Mucosa of descending colon (tissue), 3 donors: ENCODE measurements around the gene MRTFB. TPM values are rescaled to one million over a fixed set of nuclear protein-coding genes. Genes with fewer than 3 reads are reported as not detected.

ENCODE experiments used
- ATAC-seq: fragments of 200-7000 bp; cut with Tn5 transposase; one replicate; pipeline ENCODE4 v1.9.1; 2020; ENCODE audit warnings: mild to moderate bottlenecking, moderate library complexity
- DNase-seq, 3 donors: peaks; one replicate each; pipeline ENCODE4 v3.0.0-alpha.2; 2020
- H3K36me3 ChIP-seq: fragments of 200-600 bp; one replicate; pipeline ENCODE4 v1.8.0; 2021; ENCODE audit warnings: low read depth, mild to moderate bottlenecking
- H3K4me1 ChIP-seq: fragments of 200-600 bp; one replicate; pipeline ENCODE4 v1.8.0; 2021; ENCODE audit warnings: low read depth, mild to moderate bottlenecking
- H3K4me3 ChIP-seq: fragments of 200-600 bp; one replicate; pipeline ENCODE4 v1.8.0; 2021; ENCODE audit warnings: mild to moderate bottlenecking
- H3K9me3 ChIP-seq: fragments of 200-600 bp; one replicate; pipeline ENCODE4 v1.8.0; 2021; ENCODE audit warnings: mild to moderate bottlenecking
- intact Hi-C, 2 donors: fragments of 100-400 bp; cut with DNase I in 1 of 2; cut with micrococcal nuclease in 1 of 2; formaldehyde crosslinking; loops; one replicate each; pipeline versions ENCODE4 v1.11.0 to v1.11.1; 2022; cut with DNase I, micrococcal nuclease
- total RNA-seq, 3 donors: library from RNA; stranded (reverse); fragmentation: NEBNext Ultra II Directional in 2 of 3; extraction: Animal tissue kit (Norgen Biotek cat#: 25700) in 2 of 3; gene quantifications; one replicate each; pipeline versions ENCODE4 v1.2.1 to v1.2.4, GENCODE V29; 2021 to 2023
- TF ChIP-seq, protein P1 (sequence below): fragments of 200-600 bp; IDR thresholded peaks from one replicate; pipeline ENCODE4 v1.8.0; 2022; ENCODE audit warnings: antibody characterized with exemption, mild to moderate bottlenecking
- donor health status: DM: no; HTN: no; CAD: no; lungs with moderate emphysema.
- donor health status: DM: no; HTN: no; CAD: no.
- donor health status: DM: no; HTN: yes; CAD: no.

Gene MRTFB
- total RNA-seq, 3 donors from 2014 or later, result 40.0 to 49.9 (median 40.0) TPM

DNA sequence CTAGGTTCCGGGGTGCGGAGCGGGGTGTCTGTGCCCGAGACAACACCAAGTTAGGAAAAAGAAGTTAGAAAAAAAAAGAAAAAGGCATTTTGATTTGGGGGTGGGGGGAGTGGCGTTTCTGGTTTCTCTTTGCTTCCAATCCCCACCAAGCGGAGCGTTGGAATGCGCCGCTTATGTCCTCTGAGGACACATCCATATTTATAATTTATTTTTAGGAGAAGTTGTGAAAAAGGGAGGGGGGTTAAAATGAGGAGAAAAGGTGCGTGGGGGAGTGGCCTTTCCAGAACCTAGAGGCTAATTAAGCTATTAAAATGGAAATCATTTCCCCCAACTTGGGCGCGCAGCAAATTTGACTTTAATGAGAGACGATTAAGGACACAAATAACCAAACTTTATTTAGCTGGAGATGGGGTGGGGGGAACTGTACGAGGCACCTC, 232.1 kb downstream of the MRTFB start:
- H3K9me3 ChIP-seq, result no peaks in the 10 kb centered on the region
- intact Hi-C loops, result loop anchor here in 1 of 2 donors (5.0 kb wide), 1 partner anchor 224 kb away; no protein-coding TSS in a partner anchor
- peaks cover 4% of the 10 kb centered on the region for H3K4me1 ChIP-seq
- TF ChIP-seq, protein P1, sequence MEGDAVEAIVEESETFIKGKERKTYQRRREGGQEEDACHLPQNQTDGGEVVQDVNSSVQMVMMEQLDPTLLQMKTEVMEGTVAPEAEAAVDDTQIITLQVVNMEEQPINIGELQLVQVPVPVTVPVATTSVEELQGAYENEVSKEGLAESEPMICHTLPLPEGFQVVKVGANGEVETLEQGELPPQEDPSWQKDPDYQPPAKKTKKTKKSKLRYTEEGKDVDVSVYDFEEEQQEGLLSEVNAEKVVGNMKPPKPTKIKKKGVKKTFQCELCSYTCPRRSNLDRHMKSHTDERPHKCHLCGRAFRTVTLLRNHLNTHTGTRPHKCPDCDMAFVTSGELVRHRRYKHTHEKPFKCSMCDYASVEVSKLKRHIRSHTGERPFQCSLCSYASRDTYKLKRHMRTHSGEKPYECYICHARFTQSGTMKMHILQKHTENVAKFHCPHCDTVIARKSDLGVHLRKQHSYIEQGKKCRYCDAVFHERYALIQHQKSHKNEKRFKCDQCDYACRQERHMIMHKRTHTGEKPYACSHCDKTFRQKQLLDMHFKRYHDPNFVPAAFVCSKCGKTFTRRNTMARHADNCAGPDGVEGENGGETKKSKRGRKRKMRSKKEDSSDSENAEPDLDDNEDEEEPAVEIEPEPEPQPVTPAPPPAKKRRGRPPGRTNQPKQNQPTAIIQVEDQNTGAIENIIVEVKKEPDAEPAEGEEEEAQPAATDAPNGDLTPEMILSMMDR, result no peak
- H3K4me3 ChIP-seq, result peak overlapping the region; percentile 36
- H3K36me3 ChIP-seq, result no peaks in the 10 kb centered on the region
- no peak for ATAC-seq
- DNase-seq, result peak in 1 of 3 donors; percentile 15

DNA sequence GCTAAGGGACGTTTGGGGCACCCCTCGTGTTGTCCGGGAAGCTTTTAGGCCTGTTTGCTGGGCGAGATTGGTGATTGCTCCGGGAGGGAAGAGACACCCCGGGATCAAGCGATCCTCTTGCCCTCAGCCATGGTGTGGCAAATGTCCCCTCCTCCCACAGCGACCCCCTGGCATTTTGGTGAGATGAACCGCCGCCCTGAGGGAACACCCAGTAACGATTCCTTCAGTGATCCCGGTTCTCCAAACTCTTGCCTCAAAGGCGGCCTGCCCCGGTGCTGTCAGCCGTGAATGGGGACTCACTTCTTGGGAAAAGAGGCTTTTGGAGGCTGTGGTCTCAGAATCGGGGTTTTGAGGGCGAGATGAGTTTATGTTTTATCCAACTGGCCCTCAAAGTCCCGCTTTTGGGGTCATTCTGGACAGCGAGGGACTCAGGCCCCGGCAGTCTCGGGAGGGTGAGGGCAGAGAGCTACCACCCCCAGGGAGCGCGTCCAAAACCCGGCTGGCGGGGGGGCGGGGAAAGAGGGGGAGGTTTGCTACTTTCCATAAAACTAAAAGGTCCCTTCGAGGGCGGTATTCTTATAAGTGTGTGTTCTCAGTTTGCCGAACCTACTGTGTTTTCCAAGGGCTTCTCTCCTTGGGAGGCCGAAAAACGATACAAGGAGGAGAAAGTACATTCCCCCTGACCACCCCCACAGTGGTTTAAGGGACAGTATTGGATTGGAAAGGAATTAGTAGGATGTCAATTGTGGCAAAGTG, 232.7 kb downstream of the MRTFB start:
- Histone ChIP-seq H3K36me3 (no peaks in the 10 kb centered on the region), H3K9me3 (no peaks in the 10 kb centered on the region), H3K4me1 (peaks cover 4% of the 10 kb centered on the region), H3K4me3 (no peak overlapping the region)
- TF ChIP-seq, protein P1, result no peak
- DNase-seq (no peak), ATAC-seq (no peak)
- intact Hi-C loops, result loop anchor here in 1 of 2 donors (5.0 kb wide), 1 partner anchor 223 kb away; no protein-coding TSS in a partner anchor

DNA sequence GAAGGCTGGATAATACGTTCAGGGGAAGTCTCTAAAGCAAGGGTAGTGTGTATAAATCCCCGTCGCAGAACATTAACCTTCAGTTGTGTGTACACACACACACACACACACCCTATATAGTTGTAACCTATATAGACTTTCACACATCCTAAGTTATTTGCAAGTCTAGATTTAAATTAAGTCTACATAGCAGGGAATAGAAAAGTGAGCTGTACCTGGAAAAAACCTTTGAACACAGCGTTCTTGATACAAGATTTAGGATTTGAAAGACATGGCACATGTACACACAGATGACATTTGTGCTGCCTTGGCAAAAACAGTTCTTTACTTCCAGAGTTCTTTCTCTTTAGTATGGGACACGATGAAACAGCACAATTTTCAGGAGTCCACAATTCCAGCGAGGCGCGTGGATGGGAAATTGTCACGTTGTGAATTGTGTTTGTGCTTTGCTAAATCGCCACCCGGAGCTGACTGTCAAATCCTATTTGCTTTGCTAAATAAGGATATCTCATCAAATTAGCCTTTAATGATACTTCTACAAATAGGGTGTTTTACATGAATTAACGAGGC, 233.9 kb downstream of the MRTFB start:
- ATAC-seq (no peak), DNase-seq (no peak)
- H3K9me3 ChIP-seq, result no peaks in the 10 kb centered on the region
- peaks cover 4% of the 10 kb centered on the region for H3K4me1 ChIP-seq
- TF ChIP-seq, protein P1, result no peak
- no peak overlapping the region for H3K4me3 ChIP-seq
- intact Hi-C loops, result loop anchor here in 1 of 2 donors (5.0 kb wide), 1 partner anchor 222 kb away; no protein-coding TSS in a partner anchor
- H3K36me3 ChIP-seq, result no peaks in the 10 kb centered on the region

DNA sequence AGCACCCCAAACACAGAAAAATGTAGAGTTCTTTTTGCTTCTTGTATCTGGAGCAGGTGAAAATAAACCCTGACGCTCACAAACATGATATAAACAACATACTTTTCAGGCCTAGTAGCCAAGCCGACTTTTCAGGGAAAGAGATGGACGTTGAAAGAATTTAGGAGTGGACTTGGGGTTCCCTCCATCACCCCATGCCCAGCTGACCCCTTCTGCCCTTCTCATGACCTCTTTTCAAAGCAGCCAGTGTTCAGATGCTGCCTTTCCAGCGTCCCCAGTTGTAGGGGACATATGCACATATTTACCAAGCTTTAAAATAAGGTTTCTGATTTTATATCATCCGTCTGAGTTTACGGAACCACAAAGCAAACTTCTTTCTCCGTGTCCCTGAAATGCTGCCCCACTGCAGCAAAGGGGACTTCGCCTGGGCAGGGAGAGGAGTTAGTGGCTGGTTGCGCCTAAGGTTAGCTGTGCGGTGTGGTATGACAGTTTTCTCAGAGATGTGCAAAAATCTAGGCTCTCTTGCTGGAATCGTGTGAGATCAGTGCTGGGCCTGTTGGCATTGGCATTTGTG, 235.5 kb downstream of the MRTFB start:
- H3K4me3 ChIP-seq, result no peak overlapping the region
- DNase-seq (no peak), ATAC-seq (no peak)
- H3K36me3 ChIP-seq, result no peaks in the 10 kb centered on the region
- H3K9me3 ChIP-seq, result no peaks in the 10 kb centered on the region
- no peaks in the 10 kb centered on the region for H3K4me1 ChIP-seq
- TF ChIP-seq, protein P1, result no peak
- intact Hi-C loops, result no loop called here

DNA sequence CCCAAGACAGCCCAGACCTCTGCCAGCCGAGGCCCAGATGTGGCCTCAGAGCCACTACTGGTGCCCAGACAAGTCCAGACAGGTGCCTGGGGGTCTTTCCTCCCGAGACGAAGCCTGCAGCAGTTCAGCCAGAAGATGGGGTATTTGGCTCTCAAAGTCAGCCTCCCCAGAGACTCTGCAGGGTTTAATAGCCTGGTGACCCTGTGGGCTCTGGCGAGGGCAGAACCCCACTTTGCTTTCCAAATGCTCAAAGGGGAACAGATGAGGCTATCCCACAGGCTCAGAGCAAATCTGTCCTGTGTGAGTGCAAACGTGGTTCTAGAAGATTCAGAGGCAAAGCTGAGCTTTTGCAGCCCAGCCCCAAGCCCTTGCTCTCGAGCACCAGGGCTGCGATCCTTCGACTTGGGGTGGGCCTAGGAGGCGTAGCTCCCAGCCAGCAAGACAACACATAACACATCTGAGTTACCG, 236.0 kb downstream of the MRTFB start:
- Histone ChIP-seq H3K4me1 (no peaks in the 10 kb centered on the region), H3K4me3 (no peak overlapping the region), H3K36me3 (no peaks in the 10 kb centered on the region), H3K9me3 (no peaks in the 10 kb centered on the region)
- ATAC-seq, result no peak
- TF ChIP-seq, protein P1, result no peak
- DNase-seq, result no peak
- intact Hi-C loops, result no loop called here
